Fibroblast of upper back skin (primary cell): ENCODE results near the gene TLNRD1.
A peak's percentile ranks its signal among the peaks of the same experiment; 100 is the strongest.

ENCODE experiments used
- DNase-seq: peaks from one replicate; pipeline ENCODE4 v3.0.0-alpha.2; 2013

Gene TLNRD1

GRCh38 chr15:81029414-81030300 is 28.9 kb downstream of the TLNRD1 start:
- DNase-seq = peak; percentile 40

- no peak for DNase-seq
Observed at GRCh38 chr15:81030301-81030750, 29.6 kb downstream of the TLNRD1 start.

GRCh38 chr15:81031203-81031602 is 30.5 kb downstream of the TLNRD1 start:
- no peak for DNase-seq

GRCh38 chr15:81032355-81032754 is 31.6 kb downstream of the TLNRD1 start:
- DNase-seq = no peak

GRCh38 chr15:81032818-81033217 is 32.1 kb downstream of the TLNRD1 start:
- DNase-seq = no peak

- DNase-seq = no peak
Observed at GRCh38 chr15:81033508-81033907, 32.8 kb downstream of the TLNRD1 start.

- DNase-seq = no peak
Observed at GRCh38 chr15:81037952-81038743, 37.4 kb downstream of the TLNRD1 start.

- no peak for DNase-seq
Observed at GRCh38 chr15:81038975-81039607, 38.4 kb downstream of the TLNRD1 start.

- DNase-seq = no peak
Observed at GRCh38 chr15:81040757-81041156, 40.0 kb downstream of the TLNRD1 start.

GRCh38 chr15:81043281-81043934 is 42.7 kb downstream of the TLNRD1 start:
- no peak for DNase-seq

- DNase-seq = no peak
Observed at GRCh38 chr15:81043935-81044575, 43.3 kb downstream of the TLNRD1 start.

GRCh38 chr15:81046290-81046689 is 45.6 kb downstream of the TLNRD1 start:
- DNase-seq = no peak

GRCh38 chr15:81047928-81048327 is 47.2 kb downstream of the TLNRD1 start:
- no peak for DNase-seq

- DNase-seq = no peak
Observed at GRCh38 chr15:81049835-81050234, 49.1 kb downstream of the TLNRD1 start.

- no peak for DNase-seq
Observed at GRCh38 chr15:81050259-81050658, 49.5 kb downstream of the TLNRD1 start.

- DNase-seq = no peak
Observed at GRCh38 chr15:81050805-81051204, 50.1 kb downstream of the TLNRD1 start.

GRCh38 chr15:81052046-81052445 is 51.3 kb downstream of the TLNRD1 start:
- DNase-seq = no peak

GRCh38 chr15:81053621-81054020 is 52.9 kb downstream of the TLNRD1 start:
- DNase-seq = no peak

GRCh38 chr15:81054236-81054635 is 53.5 kb downstream of the TLNRD1 start:
- peak; percentile 61 for DNase-seq
